D721Med (cell line): ENCODE data around the gene CBX5.
"Not testable (repeated sequence)": the region's sequence is repeated elsewhere in the genome, so short reads cannot be mapped to it uniquely, and the experiment has no call there.

Experiments used
- DNase-seq: peaks from one replicate; pipeline ENCODE4 v3.0.0; 2011; ENCODE audit warnings: low spot score; ENCODE audit not compliant: insufficient read length
- FAIRE-seq: peaks from 2 replicates; lab custom pipeline; 2011; peaks lifted over from hg19 to GRCh38; lab: Jason Lieb, UNC
- CTCF ChIP-seq: IDR thresholded peaks from 2 replicates; pipeline ENCODE4 v1.5.1; 2012; ENCODE audit warnings: mild to moderate bottlenecking, control low read depth; ENCODE audit not compliant: insufficient read depth; ENCODE audit errors: missing control alignments

Gene CBX5

DNA sequence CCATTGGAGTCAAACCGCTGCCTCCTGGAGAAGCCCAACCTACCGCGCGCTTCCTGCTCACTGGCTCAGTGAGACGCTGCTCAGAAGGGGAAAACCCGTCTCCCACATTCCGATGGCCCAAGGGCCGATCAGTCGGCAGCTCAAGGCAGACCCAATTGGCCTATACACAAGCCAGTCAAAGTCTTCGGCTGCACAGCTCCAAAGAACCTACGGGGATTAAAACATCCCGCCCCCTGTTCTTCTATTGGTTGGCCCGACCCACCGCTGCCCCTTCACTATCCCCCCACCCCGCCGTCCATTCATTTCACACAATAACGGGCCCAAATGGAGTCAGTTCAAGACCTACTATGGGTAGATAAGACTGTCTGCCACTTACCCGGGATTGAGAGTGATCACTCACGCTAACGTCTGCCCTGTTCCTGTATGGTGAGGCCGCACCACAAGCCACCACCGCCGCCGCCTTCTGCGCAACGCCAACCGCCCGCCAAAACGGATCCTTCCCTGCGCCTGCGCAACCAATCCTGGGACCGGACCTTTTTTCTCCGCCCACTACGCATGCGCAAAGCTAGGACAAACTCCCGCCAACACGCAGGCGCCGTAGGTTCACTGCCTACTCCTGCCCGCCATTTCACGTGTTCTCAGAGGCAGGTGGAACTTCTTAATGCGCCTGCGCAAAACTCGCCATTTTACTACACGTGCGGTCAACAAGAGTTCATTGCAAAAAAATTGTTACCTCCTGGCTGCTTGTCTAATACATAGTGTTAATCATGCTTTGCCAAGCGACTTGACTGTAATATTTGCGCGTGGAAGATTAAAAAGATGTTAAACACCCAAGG is at the start of gene CBX5:
Gene CBX5 (minus strand): TSS at position 491 of the 836 bp plus-strand sequence. CDS start 22,472 bp downstream, outside the sequence.
- TF ChIP-seq CTCF: no peak
- DNase-seq (no peak), FAIRE-seq (no peak)

DNA sequence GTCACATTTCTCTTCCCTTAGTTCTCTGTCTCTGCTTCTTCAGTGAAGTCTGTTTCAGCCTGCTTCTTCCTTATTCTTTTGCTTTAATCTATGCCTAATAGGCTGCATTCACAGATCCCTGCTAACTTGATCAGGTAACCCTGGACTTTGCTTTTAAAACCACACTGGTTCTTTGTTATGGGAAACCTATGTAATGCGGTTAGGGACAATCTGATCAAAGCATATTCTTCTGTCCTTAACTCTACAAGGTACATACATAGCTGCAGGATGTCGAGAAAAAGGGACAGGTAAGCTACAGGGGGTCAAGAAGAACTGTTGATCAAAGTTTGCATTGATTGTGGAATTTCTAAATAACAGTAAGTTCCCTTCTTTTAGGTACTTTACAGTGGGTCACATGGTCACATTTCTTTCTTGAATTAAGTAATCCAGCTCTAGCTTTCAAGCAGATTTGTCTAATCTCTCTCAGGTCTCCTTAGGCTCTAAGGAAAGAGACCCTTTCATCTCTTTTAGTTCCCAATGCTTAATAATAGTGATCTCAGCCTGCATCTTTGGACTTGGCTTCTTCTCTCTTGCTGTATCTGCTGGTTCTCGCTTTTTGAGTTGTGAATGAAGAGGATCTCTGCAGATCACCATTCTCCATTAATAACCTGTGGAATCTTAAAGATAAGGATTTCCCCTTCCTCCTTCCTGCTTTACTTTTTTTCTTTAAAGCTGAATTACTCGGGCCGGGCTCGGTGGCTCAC is 48.8 kb upstream of the CBX5 start:
- TF ChIP-seq CTCF: no peak
- no peak for FAIRE-seq
- no peak for DNase-seq

DNA sequence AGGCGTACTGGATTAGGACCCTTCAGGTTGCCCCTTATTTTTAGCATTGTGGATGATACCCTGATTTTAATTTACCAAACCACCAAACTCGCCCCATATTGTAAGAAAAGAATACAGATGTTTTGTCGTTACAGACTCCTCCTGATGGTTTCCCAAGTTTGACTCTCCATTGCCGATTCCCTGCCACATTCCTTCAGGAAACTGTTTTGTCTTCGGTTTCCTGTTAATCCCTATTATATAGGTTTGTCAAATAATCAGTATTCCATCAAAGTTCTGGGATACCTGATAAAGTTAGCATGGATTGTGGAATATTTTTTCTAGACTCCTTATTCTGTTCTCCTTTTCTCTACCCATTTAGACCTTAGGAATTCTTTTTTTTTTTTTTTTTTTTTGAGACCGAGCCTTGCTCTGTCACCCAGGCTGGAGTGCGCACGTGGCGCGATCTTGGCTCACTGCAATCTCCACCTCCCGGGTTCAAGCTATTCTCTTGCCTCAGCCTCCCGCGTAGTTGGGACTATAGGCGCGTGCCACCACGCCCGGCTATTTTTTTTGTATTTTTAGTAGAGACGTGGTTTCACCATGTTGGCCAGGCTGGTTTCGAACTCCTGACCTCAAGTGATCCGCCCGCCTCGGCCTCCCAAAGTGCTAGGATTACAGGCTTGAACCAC is 45.7 kb upstream of the CBX5 start:
- FAIRE-seq, DNase-seq: not testable (repeated sequence)

- TF ChIP-seq CTCF: peak; percentile 87
- no peak for FAIRE-seq
- DNase-seq: no peak
Observed at GRCh38 chr12:54324617-54325441, 44.9 kb upstream of the CBX5 start, which contains the start of gene COPZ1. Gene COPZ1, plus strand, starts transcription at chr12:54325131. Its CDS starts 33 bp downstream, at chr12:54325164.

- no peak for DNase-seq
- TF ChIP-seq CTCF: no peak
- FAIRE-seq: no peak
Observed at GRCh38 chr12:54321363-54321762, 41.4 kb upstream of the CBX5 start.

- FAIRE-seq, DNase-seq: not testable (repeated sequence)
Observed at GRCh38 chr12:54312309-54312708, 32.4 kb upstream of the CBX5 start.

DNA sequence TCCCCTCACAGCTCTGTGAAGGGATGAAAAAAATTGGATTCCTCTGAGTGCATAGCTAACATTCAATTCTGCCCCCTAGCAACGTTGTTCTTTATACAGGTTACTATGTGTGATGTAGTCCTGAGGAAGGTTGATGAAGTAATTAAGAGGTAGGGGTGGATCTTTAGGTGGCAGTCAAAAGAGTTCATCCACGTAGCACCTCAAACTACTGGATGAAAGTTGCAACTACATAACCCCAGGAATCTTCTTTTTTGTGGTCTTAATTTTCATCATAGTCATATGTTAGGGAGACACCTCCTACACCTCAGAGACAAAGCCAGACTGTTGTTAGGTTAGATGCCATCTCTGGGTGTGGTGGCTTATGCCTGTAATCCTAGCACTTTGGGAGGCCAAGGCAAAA is 31.1 kb upstream of the CBX5 start:
- FAIRE-seq (no peak), DNase-seq (no peak)
- TF ChIP-seq CTCF: no peak
